ENCODE results near the gene MAN1A1.

DNA sequence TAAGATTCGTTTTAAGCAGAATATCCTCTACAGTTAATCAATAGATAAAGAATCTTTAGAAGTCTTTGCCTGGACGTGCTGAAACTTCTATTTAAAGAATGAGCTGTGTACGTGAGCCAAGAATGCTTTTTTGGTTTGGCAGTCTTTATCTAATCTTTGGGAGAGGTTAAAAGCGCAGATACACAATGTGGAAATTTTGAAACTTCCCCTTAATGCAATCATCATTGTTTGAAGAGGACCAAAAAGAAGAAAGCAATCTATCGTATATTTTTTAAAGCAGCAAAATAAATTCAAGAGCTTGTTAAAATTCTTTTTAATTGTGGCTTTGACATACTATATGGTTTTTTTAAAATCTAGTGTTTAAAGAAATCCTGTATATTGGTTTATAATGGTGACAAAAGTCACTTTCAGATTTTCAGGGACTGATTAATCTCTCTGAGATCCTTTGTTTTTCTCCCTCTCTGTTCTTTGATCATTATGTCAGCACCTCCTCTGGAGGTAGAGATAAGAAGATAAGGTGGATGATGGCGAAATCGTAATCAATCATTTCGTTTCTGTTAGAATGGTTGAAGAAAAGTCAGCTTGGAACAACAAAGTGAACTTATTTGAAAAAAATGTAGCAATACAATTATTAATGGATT, 179.0 kb downstream of the MAN1A1 start:
- TF ChIP-seq CTCF (IDR thresholded peaks at IDR 0.05 in 4 of 5, conservative IDR thresholded peaks at IDR 0.05 in 1 of 5) (no peak), POLR2A (IDR thresholded peaks at IDR 0.05) (no peak)

Measured in gastrocnemius medialis (tissue), 4 donors.